ENCODE results near the gene SWT1. TPM values are rescaled to one million over a fixed set of nuclear protein-coding genes. Genes with fewer than 3 reads are reported as not detected.
"Not testable (repeated sequence)": the region's sequence is repeated elsewhere in the genome, so short reads cannot be mapped to it uniquely, and the experiment has no call there.

The SWT1 gene
- total RNA-seq, 2 experiments from 2014 or later: 3.7 to 3.9 TPM

GRCh38 chr1:185311589-185312225, 154.7 kb downstream of the SWT1 start:
- peaks cover 46% of the 10 kb centered on the region for H3K36me3 Mint-ChIP-seq (ENCODE audit: low read depth)
- no peak overlapping the region for H3K4me3 Mint-ChIP-seq
- no peak for DNase-seq
- no peaks in the 10 kb centered on the region for H3K27me3 Mint-ChIP-seq
- no peaks in the 10 kb centered on the region for H3K9me3 Mint-ChIP-seq
- CTCF ChIA-PET: no interaction called here
- peaks cover 50% of the 10 kb centered on the region for H3K4me1 Mint-ChIP-seq
- POLR2A ChIA-PET: no interaction called here
- peak overlapping the region; percentile 37 for H3K27ac Mint-ChIP-seq

- CTCF ChIA-PET: interaction anchor here (0.5 kb wide), 1 partner anchor 141 kb away, joined by 3 read pairs; no protein-coding TSS in a partner anchor
- peaks cover 39% of the 10 kb centered on the region for H3K36me3 Mint-ChIP-seq (ENCODE audit: low read depth)
- no peaks in the 10 kb centered on the region for H3K9me3 Mint-ChIP-seq
- H3K27me3 Mint-ChIP-seq: no peaks in the 10 kb centered on the region
- peaks cover 49% of the 10 kb centered on the region for H3K4me1 Mint-ChIP-seq
- H3K27ac Mint-ChIP-seq: no peak overlapping the region
- POLR2A ChIA-PET: no interaction called here
- DNase-seq: no peak
- peak overlapping the region; percentile 96 for H3K4me3 Mint-ChIP-seq
Observed at GRCh38 chr1:185312361-185313138, 155.6 kb downstream of the SWT1 start.

DNA sequence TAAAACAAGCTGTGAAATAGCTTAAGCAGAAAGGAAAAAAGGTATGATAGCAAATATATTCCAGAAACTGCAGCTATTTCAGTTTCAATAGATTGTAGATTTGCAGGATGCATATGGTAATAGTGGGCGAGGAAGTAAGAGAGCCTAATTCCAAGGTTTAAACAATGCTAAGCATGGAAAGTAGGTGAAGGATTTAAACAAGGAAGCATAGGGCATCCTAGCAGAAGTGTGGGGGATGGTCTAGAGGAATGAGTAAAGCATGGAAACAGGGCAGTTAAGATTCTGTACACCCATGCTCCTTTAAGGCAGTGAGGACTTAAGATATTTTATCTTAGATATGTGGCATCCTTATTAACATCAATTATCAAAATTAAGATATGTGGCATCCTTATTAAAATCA, 157.4 kb downstream of the SWT1 start:
- ChIA-PET POLR2A (interaction anchor here (0.6 kb wide), 1 partner anchor 10 kb away, joined by 5 read pairs; no protein-coding TSS in a partner anchor), CTCF (interaction anchor here (0.6 to 1.0 kb wide), 3 partner anchors 9 to 227 kb away, joined by 3 to 5 read pairs (median 4); no protein-coding TSS in a partner anchor)
- Mint-ChIP-seq H3K4me1 (peaks cover 64% of the 10 kb centered on the region), H3K9me3 (no peaks in the 10 kb centered on the region), H3K36me3 (ENCODE audit: low read depth) (peaks cover 27% of the 10 kb centered on the region), H3K27me3 (no peaks in the 10 kb centered on the region), H3K27ac (peak overlapping the region; percentile 51), H3K4me3 (peak overlapping the region; percentile 96)
- no peak for DNase-seq

DNA sequence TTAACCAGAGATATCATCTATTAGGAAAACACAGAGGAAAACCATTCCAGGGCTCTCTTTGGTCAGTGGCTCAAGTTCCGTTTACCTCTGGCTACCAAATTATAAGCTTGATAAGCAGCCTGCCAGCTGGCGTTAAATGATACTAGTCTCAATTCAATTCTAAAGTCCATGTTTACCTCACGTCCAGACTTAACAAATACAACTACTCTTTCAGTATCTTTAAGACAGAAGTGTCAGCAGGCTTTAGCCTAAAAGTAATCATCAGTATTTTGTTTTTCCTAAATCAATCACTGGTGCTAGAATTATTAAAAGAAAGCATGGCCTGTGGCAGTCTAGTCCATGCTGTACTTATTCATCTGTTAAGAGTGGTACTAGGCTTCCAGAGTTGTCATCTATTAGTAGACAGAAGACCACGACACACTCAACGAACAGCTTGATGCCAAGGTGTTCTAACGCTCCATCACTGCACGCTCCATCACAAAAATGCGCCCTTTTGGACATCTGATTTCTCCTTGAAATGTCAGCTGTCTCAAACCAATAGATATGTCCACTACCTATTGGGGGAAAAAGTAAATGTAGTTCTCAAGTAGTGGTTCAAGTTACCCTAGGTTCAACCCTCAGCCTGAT, 158.6 kb downstream of the SWT1 start:
- Mint-ChIP-seq H3K4me3 (peak overlapping the region; percentile 96), H3K4me1 (peaks cover 66% of the 10 kb centered on the region), H3K27ac (peak overlapping the region; percentile 97), H3K9me3 (peaks cover 2% of the 10 kb centered on the region), H3K27me3 (no peaks in the 10 kb centered on the region), H3K36me3 (ENCODE audit: low read depth) (peaks cover 26% of the 10 kb centered on the region)
- CTCF ChIA-PET: interaction anchor here (0.5 to 1.3 kb wide), 3 partner anchors 9 to 831 kb away, joined by 3 to 4 read pairs (median 3); no protein-coding TSS in a partner anchor
- DNase-seq: peak; percentile 12
- POLR2A ChIA-PET: interaction anchor here (0.5 kb wide), 1 partner anchor 561 kb away, joined by 3 read pairs; the partner anchor contains the start of gene EDEM3

DNA sequence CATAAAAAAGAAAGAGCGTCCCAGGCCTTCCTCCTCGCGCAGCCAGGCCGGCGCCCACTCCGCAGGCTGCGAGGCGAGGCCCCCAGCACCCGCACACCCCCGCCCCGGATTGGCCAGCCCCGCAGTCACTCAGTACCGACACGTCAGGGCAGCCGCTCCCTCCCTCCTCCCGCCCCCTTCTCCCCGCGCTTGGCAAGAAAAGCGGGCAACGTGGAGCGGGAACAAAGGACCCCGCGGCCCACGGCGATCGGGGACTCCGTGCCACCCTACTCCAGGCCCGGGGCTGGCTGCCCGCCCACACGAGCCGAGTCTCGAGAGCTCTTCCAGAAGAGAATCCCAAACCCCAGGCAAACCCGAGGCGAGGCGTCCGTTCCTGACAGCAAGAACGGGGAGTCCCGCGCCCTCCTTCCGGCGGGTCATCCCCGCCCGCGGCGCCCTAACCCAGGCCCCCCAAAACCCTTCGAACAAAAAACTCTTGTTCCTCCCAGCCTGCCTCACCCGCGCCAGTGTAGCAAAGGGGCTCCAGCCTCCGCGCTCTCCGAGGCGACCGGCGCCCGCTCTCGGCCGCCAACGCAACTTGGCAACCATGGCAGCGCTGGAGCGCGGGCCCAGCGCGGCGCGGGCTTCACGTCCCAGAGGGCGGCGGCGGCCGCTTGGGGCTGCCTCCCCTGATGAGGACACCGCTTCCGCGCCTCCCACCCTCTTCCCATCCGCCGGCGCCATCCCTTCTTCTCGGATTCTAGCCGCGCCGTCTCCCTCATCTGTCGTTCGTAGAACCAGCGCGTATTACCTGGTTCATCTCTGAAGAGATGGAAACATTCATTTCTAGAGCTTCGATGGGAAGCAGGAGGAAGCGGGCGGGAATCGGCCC, 159.4 kb downstream of the SWT1 start:
- peak overlapping the region; percentile 96 for H3K4me3 Mint-ChIP-seq
- H3K27ac Mint-ChIP-seq: peak overlapping the region; percentile 97
- peaks cover 64% of the 10 kb centered on the region for H3K4me1 Mint-ChIP-seq
- H3K36me3 Mint-ChIP-seq (ENCODE audit: low read depth): peaks cover 27% of the 10 kb centered on the region
- CTCF ChIA-PET: interaction anchor here (0.8 to 2.6 kb wide), 7 partner anchors 9 to 354 kb away, joined by 3 to 9 read pairs (median 6); no protein-coding TSS in a partner anchor
- POLR2A ChIA-PET: interaction anchor here (0.7 to 1.4 kb wide), 3 partner anchors 123 to 251 kb away, joined by 3 to 5 read pairs (median 3); no protein-coding TSS in a partner anchor
- H3K9me3 Mint-ChIP-seq: peaks cover 8% of the 10 kb centered on the region
- DNase-seq: peak; percentile 91
- H3K27me3 Mint-ChIP-seq: no peaks in the 10 kb centered on the region

GRCh38 chr1:185317034-185317885, 160.3 kb downstream of the SWT1 start, which contains the start of gene IVNS1ABP:
IVNS1ABP (minus strand) TSS chr1:185317243; CDS start chr1:185309493, 7,750 bp downstream.
- Mint-ChIP-seq H3K4me1 (peaks cover 56% of the 10 kb centered on the region), H3K36me3 (ENCODE audit: low read depth) (peaks cover 24% of the 10 kb centered on the region), H3K27me3 (no peaks in the 10 kb centered on the region), H3K9me3 (peaks cover 11% of the 10 kb centered on the region), H3K4me3 (peak within 1 kb of the TSS; percentile 96), H3K27ac (peak within 1 kb of the TSS; percentile 97)
- peak; percentile 93 for DNase-seq
- ChIA-PET CTCF (interaction anchor here (0.7 to 2.6 kb wide), 12 partner anchors 9 to 346 kb away, joined by 3 to 9 read pairs (median 4); partner anchors contain the start of gene SWT1), POLR2A (interaction anchor here (0.5 to 1.4 kb wide), 6 partner anchors 122 to 1385 kb away, joined by 3 to 5 read pairs (median 3); no protein-coding TSS in a partner anchor)

GRCh38 chr1:185317886-185318310, 160.9 kb downstream of the SWT1 start:
- ChIA-PET POLR2A (interaction anchor here (0.6 to 1.4 kb wide), 4 partner anchors 242 to 1386 kb away, joined by 3 read pairs; no protein-coding TSS in a partner anchor), CTCF (interaction anchor here (0.8 to 2.6 kb wide), 11 partner anchors 9 to 453 kb away, joined by 3 to 9 read pairs (median 4); partner anchors contain the start of gene SWT1)
- H3K4me3 Mint-ChIP-seq: peak overlapping the region; percentile 96
- H3K9me3 Mint-ChIP-seq: peaks cover 14% of the 10 kb centered on the region
- peak; percentile 81 for DNase-seq
- H3K27ac Mint-ChIP-seq: peak overlapping the region; percentile 97
- peaks cover 50% of the 10 kb centered on the region for H3K4me1 Mint-ChIP-seq
- no peaks in the 10 kb centered on the region for H3K27me3 Mint-ChIP-seq
- H3K36me3 Mint-ChIP-seq (ENCODE audit: low read depth): peaks cover 28% of the 10 kb centered on the region

DNA sequence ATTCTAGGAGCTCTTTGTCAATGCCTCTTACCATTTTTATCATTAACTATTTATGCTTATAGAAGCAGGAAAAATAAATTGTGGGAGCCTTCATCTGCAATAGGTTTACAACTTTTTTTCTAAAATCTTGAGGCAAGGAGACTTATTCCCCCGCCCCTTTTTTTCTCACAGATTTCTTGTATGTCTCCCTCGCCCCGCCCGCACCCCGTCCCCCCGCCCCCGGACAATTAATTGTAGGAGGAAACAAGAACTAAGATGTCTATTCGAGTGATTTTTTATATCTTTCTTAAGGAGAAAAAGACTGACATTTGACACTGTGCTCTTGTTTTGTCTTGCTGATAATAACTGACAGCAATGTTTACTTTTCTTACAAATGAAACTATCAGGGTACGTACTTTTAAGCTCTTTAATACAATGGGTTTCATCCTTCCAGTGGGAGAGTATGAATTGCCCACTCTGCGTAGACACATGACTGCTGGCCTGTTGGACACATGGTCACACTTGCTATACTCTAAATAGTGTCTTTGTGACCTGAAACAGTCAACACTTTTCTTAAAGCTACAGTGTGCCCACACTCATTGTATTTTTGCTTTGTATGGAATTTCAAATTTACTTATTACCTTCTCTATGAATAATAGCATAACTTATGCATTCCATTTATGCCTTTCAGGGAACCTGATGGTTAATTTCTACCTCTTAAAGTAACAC, 161.6 kb downstream of the SWT1 start:
- Mint-ChIP-seq H3K9me3 (peaks cover 14% of the 10 kb centered on the region), H3K4me3 (peak overlapping the region; percentile 96), H3K4me1 (peaks cover 44% of the 10 kb centered on the region), H3K27ac (peak overlapping the region; percentile 97), H3K27me3 (no peaks in the 10 kb centered on the region), H3K36me3 (ENCODE audit: low read depth) (peaks cover 23% of the 10 kb centered on the region)
- ChIA-PET CTCF (interaction anchor here (0.8 to 2.6 kb wide), 10 partner anchors 8 to 454 kb away, joined by 3 to 9 read pairs (median 5); partner anchors contain the start of gene SWT1), POLR2A (interaction anchor here (0.6 kb wide), 1 partner anchor 318 kb away, joined by 3 read pairs; no protein-coding TSS in a partner anchor)
- no peak for DNase-seq

- H3K36me3 Mint-ChIP-seq (ENCODE audit: low read depth): peaks cover 23% of the 10 kb centered on the region
- H3K4me3 Mint-ChIP-seq: no peak overlapping the region
- ChIA-PET CTCF (interaction anchor here (1.7 to 2.6 kb wide), 2 partner anchors 18 to 248 kb away, joined by 6 to 9 read pairs; no protein-coding TSS in a partner anchor), POLR2A (no interaction called here)
- no peaks in the 10 kb centered on the region for H3K27me3 Mint-ChIP-seq
- H3K4me1 Mint-ChIP-seq: peaks cover 38% of the 10 kb centered on the region
- no peak for DNase-seq
- no peak overlapping the region for H3K27ac Mint-ChIP-seq
- H3K9me3 Mint-ChIP-seq: peaks cover 14% of the 10 kb centered on the region
Observed at GRCh38 chr1:185319139-185319475, 162.1 kb downstream of the SWT1 start.

GRCh38 chr1:185321104-185321503, 164.1 kb downstream of the SWT1 start:
- H3K4me1 Mint-ChIP-seq: peaks cover 21% of the 10 kb centered on the region
- POLR2A ChIA-PET, H3K27ac Mint-ChIP-seq, DNase-seq, H3K4me3 Mint-ChIP-seq, CTCF ChIA-PET, H3K27me3 Mint-ChIP-seq: not testable (repeated sequence)
- H3K9me3 Mint-ChIP-seq: peaks cover 14% of the 10 kb centered on the region
- H3K36me3 Mint-ChIP-seq (ENCODE audit: low read depth): peaks cover 11% of the 10 kb centered on the region

All from activated CD4-positive, alpha-beta T cell treated with anti-CD3 and anti-CD28 coated beads, Interleukin-2, amount 10 ng/mL, durations not matched to agents 7 days and 5 days (primary cell).